ENCODE measurements around the gene GPR39. TPM values are rescaled to one million over a fixed set of nuclear protein-coding genes. Genes with fewer than 3 reads are reported as not detected.
"Not testable (repeated sequence)": the region's sequence is repeated elsewhere in the genome, so short reads cannot be mapped to it uniquely, and the experiment has no call there.

The GPR39 gene
- total RNA-seq, 3 donors from 2014 or later (not counting 1 experiment from before 2014, with no cell fraction given): not detected

- ATAC-seq: no peak
- H3K4me3 Mint-ChIP-seq: no peak overlapping the region
- Histone ChIP-seq H3K4me1 (ENCODE audit: control insufficient read depth, insufficient read depth, low read length) (no peaks in the 10 kb centered on the region), H3K36me3 (ENCODE audit: control insufficient read depth, insufficient read depth, low read length) (no peaks in the 10 kb centered on the region), H3K4me3 (ENCODE audit: low read length) (no peak overlapping the region), H3K27ac (ENCODE audit: low read length) (no peak overlapping the region), H3K9me3 (ENCODE audit: control insufficient read depth, insufficient read depth, low read length) (no peaks in the 10 kb centered on the region), H3K27me3 (ENCODE audit: control insufficient read depth, insufficient read depth, low read length) (no peaks in the 10 kb centered on the region)
- no peak for DNase-seq
- H3K27me3 Mint-ChIP-seq (ENCODE audit: low read depth in 2 of 2): no peaks in the 10 kb centered on the region
- no peaks in the 10 kb centered on the region for H3K4me1 Mint-ChIP-seq
- no peak for TF ChIP-seq CTCF (IDR thresholded peaks at IDR 0.05)
- H3K36me3 Mint-ChIP-seq: no peaks in the 10 kb centered on the region
- H3K9me3 Mint-ChIP-seq: peaks cover 6 to 16% of the 10 kb centered on the region in 2 donors
- intact Hi-C loops (cut with micrococcal nuclease): no loop called here
- 83% methylated on average over 3 of the region's 3 CpGs for WGBS (ENCODE audit: insufficient coverage)
- no peak overlapping the region for H3K27ac Mint-ChIP-seq
These were observed 26.5 kb upstream of the GPR39 start for GRCh38 chr2:132390076-132390475.

GRCh38 chr2:132391378-132391777 lies 25.2 kb upstream of the GPR39 start:
- peaks cover 7 to 22% of the 10 kb centered on the region in 2 donors for H3K9me3 Mint-ChIP-seq
- H3K36me3 Mint-ChIP-seq: no peaks in the 10 kb centered on the region
- H3K4me1 ChIP-seq (ENCODE audit: control insufficient read depth, insufficient read depth, low read length): no peaks in the 10 kb centered on the region
- no peaks in the 10 kb centered on the region for H3K27me3 Mint-ChIP-seq (ENCODE audit: low read depth in 2 of 2)
- no peak for TF ChIP-seq CTCF (IDR thresholded peaks at IDR 0.05)
- H3K4me1 Mint-ChIP-seq: no peaks in the 10 kb centered on the region
- H3K27me3 ChIP-seq (ENCODE audit: control insufficient read depth, insufficient read depth, low read length): no peaks in the 10 kb centered on the region
- H3K9me3 ChIP-seq (ENCODE audit: control insufficient read depth, insufficient read depth, low read length): no peaks in the 10 kb centered on the region
- DNase-seq: no peak
- intact Hi-C loops (cut with micrococcal nuclease): no loop called here
- ATAC-seq: no peak
- 63% methylated on average over 3 of the region's 3 CpGs for WGBS (ENCODE audit: insufficient coverage)
- H3K36me3 ChIP-seq (ENCODE audit: control insufficient read depth, insufficient read depth, low read length): no peaks in the 10 kb centered on the region
- no peak overlapping the region for H3K4me3 Mint-ChIP-seq
- no peak overlapping the region for H3K4me3 ChIP-seq (ENCODE audit: low read length)
- H3K27ac ChIP-seq (ENCODE audit: low read length): no peak overlapping the region
- H3K27ac Mint-ChIP-seq: no peak overlapping the region

GRCh38 chr2:132392221-132392620 lies 24.4 kb upstream of the GPR39 start:
- no peaks in the 10 kb centered on the region for H3K27me3 Mint-ChIP-seq (ENCODE audit: low read depth in 2 of 2)
- H3K9me3 Mint-ChIP-seq: peaks cover 7 to 22% of the 10 kb centered on the region in 2 donors
- H3K36me3 Mint-ChIP-seq: no peaks in the 10 kb centered on the region
- 55% methylated on average over 2 of the region's 2 CpGs for WGBS (ENCODE audit: insufficient coverage)
- no peak overlapping the region for H3K27ac Mint-ChIP-seq
- intact Hi-C loops (cut with micrococcal nuclease): no loop called here
- H3K4me3 Mint-ChIP-seq: no peak overlapping the region
- no peaks in the 10 kb centered on the region for H3K4me1 Mint-ChIP-seq
- Histone ChIP-seq H3K4me3 (ENCODE audit: low read length) (no peak overlapping the region), H3K36me3 (ENCODE audit: control insufficient read depth, insufficient read depth, low read length) (no peaks in the 10 kb centered on the region), H3K4me1 (ENCODE audit: control insufficient read depth, insufficient read depth, low read length) (no peaks in the 10 kb centered on the region), H3K27me3 (ENCODE audit: control insufficient read depth, insufficient read depth, low read length) (no peaks in the 10 kb centered on the region), H3K27ac (ENCODE audit: low read length) (no peak overlapping the region), H3K9me3 (ENCODE audit: control insufficient read depth, insufficient read depth, low read length) (no peaks in the 10 kb centered on the region)
- no peak for TF ChIP-seq CTCF (IDR thresholded peaks at IDR 0.05)
- DNase-seq (no peak), ATAC-seq (no peak)

- no peak overlapping the region for H3K27ac ChIP-seq (ENCODE audit: low read length)
- Mint-ChIP-seq H3K27ac (no peak overlapping the region), H3K4me1 (no peaks in the 10 kb centered on the region), H3K27me3 (ENCODE audit: low read depth in 2 of 2) (no peaks in the 10 kb centered on the region), H3K36me3 (no peaks in the 10 kb centered on the region), H3K9me3 (peaks cover 7 to 20% of the 10 kb centered on the region in 2 donors), H3K4me3 (no peak overlapping the region)
- no peak overlapping the region for H3K4me3 ChIP-seq (ENCODE audit: low read length)
- H3K4me1 ChIP-seq (ENCODE audit: control insufficient read depth, insufficient read depth, low read length): no peaks in the 10 kb centered on the region
- no peak for DNase-seq
- WGBS (ENCODE audit: insufficient coverage): 95% methylated on average over 6 of the region's 7 CpGs
- TF ChIP-seq CTCF (IDR thresholded peaks at IDR 0.05): no peak
- no peaks in the 10 kb centered on the region for H3K27me3 ChIP-seq (ENCODE audit: control insufficient read depth, insufficient read depth, low read length)
- no peaks in the 10 kb centered on the region for H3K36me3 ChIP-seq (ENCODE audit: control insufficient read depth, insufficient read depth, low read length)
- intact Hi-C loops (cut with micrococcal nuclease): no loop called here
- H3K9me3 ChIP-seq (ENCODE audit: control insufficient read depth, insufficient read depth, low read length): no peaks in the 10 kb centered on the region
- no peak for ATAC-seq
These were observed 23.7 kb upstream of the GPR39 start for GRCh38 chr2:132392879-132393278.

- H3K36me3 ChIP-seq (ENCODE audit: control insufficient read depth, insufficient read depth, low read length); H3K4me1 Mint-ChIP-seq; H3K27me3 ChIP-seq (ENCODE audit: control insufficient read depth, insufficient read depth, low read length); H3K27ac Mint-ChIP-seq; H3K4me3 Mint-ChIP-seq; H3K27me3 Mint-ChIP-seq (ENCODE audit: low read depth in 2 of 2); intact Hi-C loops (cut with micrococcal nuclease); H3K36me3 Mint-ChIP-seq; DNase-seq; H3K27ac ChIP-seq (ENCODE audit: low read length); ATAC-seq; H3K4me3 ChIP-seq (ENCODE audit: low read length); H3K9me3 ChIP-seq (ENCODE audit: control insufficient read depth, insufficient read depth, low read length); H3K4me1 ChIP-seq (ENCODE audit: control insufficient read depth, insufficient read depth, low read length): not testable (repeated sequence)
- H3K9me3 Mint-ChIP-seq: peaks cover 3 to 15% of the 10 kb centered on the region in 2 donors
- 58% methylated on average over 3 of the region's 3 CpGs for WGBS (ENCODE audit: insufficient coverage)
These were observed 19.6 kb upstream of the GPR39 start for GRCh38 chr2:132397042-132397441.

All from natural killer cell (primary cell).